HG03442 (cell line): ENCODE data around the gene VSTM4.

Experiments
- ATAC-seq: cut with Tn5 transposase; IDR thresholded peaks from one replicate; pipeline ENCODE4 v1.9.1; 2021; ENCODE audit warnings: mild to moderate bottlenecking, moderate library complexity; ENCODE audit not compliant: unreplicated experiment

VSTM4 gene

GRCh38 chr10:49072166-49072885 is 43.0 kb downstream of the VSTM4 start:
- no peak for ATAC-seq

GRCh38 chr10:49071160-49071761 is 44.1 kb downstream of the VSTM4 start:
- ATAC-seq: no peak

- ATAC-seq: no peak
Observed at GRCh38 chr10:49070701-49071100, 44.6 kb downstream of the VSTM4 start.

DNA sequence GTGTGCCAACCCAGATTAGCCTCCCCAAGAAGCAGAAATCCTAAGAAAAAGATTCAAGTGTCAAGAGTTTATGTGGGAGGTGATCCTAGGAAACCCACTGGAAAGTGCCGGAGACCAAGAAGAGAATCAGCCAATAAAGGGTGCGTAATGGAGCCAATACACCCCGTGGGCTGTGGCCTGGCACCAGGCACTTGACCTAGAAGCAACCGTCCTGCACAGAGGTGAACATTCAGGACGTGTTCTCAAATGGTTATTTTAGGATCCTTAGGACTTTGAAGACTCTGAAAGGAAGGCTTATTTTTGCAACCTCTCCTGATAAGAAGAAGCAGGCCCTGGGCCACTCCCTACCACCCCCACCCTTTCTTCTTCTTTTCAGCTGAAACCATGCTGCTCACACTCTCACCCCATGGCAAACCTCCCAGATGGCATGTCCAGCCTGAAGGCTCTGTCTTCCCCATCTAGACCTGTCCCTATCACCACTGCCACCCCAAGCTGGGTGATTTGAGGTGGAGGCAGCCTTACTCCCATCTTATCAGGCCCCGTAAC is 46.6 kb downstream of the VSTM4 start:
- ATAC-seq: no peak

DNA sequence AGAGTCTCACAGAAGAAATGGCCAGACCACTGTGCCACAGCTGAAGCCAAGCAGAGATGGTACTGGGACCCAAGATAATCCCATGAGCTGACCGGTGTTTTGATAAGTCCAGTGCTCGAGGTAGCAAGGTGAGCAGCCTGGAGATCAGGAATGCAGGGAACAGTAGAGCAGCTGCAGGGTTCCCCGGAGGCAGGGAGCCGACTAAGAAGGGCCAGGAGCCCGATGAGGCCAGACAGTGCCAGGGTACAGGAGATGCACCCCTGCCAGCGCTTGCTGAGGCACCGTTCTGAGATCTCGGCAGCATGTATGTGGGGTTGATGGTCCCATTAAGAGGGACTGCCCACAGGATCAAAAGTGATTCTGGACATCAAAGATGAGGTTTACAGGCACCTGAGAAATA is 47.1 kb downstream of the VSTM4 start:
- ATAC-seq: no peak

DNA sequence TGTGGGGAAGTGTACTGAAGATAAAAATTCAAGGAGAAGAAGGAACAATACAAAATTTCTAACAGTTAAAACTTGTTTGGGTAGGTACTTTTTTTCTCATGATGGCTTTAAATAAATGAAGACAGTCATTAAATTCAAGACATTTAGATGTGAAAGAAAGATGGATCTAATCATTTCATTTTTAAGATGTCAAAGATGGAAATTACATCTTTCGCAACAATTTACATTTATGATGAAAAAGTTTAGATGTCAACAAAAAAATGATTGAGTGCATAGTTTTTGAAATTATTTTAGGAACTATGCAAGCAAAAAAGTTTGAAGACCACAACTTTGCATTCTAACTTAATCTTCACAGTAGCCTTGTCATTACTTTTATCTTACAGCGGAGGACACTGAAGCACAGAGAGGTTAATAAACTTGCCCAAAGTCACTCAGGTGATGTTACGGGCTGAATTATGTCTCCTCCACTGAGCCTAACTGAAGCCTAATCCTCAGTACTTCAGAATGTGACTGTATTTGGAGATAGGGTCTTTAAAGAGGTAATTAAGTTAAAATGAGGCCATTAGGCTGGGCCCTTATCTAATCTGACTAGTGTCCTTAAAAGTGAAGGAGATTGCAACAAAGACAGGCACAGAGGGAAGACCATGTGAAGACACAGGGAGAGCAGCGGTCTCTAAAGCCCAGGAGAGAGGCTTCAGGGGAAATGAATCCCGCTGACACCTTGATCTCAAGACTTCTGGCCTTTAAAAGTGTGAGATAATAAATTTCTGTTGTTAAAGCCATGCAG is 48.2 kb downstream of the VSTM4 start:
- ATAC-seq: no peak

GRCh38 chr10:49062229-49062628 is 53.1 kb downstream of the VSTM4 start:
- no peak for ATAC-seq

DNA sequence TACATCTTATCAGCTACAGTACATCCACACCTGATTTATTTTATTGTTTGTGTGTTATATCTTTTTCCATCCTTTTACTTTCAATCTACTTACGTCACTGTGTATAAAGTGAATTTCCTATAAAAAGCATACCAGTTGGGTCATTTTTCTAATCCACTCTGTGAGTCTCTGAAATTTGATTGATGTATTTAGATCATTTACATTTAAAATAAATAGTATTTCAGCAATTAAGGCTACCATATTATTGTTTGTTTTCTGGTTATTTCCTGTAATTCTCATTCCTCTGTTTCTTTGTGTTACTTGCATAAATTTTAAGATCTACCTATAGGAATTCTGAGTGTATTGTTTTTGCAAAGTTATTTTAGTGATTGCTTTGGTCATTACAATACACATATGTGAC is 53.7 kb downstream of the VSTM4 start:
- no peak for ATAC-seq

- no peak for ATAC-seq
Observed at GRCh38 chr10:49058463-49059255, 56.7 kb downstream of the VSTM4 start.

DNA sequence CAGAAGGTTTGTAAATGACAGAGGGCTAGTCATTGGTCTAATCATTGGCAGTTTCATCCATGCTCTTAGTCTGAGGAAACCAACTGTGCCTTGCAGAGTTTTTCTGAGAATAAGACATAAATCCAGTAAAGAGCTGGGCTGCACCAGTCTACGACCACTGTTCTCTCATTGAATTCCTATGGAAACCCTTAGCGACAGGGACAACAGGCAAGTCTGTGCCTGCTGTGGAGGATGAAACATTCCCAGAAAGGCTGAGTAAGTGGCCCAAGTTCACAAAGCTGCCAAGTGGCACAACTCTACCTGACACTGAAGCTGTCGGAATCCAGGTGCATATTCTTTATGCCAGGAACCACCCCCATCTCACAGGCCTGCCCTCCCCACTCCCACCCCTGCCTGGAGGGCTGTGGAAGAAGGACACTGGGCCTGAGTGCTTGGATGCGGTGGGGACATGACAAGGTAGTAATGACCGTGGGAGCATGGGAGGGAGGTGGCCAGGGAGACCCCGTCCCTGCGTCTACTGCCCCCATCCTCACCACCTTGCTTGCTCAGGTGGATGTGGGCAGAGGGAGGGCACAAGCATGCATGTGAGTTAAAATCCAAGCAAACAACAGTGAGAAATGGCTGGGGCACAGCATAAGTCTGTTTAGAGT is 58.0 kb downstream of the VSTM4 start:
- ATAC-seq: no peak

DNA sequence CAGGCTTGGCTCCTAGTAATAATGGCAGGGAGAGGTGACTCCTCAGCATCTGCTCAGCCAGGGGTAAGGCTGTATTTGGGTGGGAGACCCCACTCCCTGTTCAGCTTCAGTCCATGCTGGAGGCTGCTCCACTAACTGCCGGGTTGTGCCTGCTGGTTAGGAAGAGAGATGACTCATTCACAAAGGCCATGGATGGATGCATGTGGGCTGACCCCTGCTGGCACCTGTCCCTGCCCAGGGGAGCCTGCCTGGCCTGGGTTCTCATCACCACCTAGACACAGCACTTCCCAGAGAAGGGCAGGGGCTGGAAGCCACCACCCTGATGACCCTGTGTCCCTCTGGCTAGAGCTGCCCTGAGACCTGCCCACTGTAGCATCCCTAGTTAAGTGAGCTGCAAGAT is 59.0 kb downstream of the VSTM4 start:
- no peak for ATAC-seq

DNA sequence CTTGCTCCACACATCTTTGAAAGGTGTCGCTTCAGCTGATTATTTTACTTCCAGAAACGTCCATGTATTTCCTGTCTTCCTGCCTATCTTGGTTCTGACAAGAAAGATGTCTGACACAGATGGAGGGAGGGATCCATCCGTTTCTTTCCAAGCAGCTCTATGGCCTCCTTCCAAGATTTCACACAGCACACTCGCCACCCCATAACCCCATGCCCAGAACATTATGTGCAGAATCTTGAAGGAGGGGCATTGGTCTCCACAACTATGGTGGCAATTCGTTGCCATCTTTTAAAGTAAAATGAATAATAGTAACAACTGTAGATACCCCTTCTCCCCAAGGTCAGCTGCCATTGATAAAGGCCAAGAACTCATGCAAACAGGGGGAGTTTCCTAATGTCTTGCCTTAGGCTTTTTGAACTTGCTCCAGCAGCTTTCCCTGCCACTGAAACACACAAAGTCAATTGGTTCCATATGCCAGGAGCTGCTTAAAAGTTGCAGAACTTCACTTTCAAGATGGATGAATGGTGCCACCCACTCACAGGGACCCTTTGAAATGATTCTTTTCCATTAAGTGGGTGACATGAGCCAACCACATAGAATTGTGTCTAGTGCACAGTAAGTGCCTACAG is 60.0 kb downstream of the VSTM4 start:
- ATAC-seq: no peak

GRCh38 chr10:49054753-49055152 is 60.6 kb downstream of the VSTM4 start:
- ATAC-seq: no peak

DNA sequence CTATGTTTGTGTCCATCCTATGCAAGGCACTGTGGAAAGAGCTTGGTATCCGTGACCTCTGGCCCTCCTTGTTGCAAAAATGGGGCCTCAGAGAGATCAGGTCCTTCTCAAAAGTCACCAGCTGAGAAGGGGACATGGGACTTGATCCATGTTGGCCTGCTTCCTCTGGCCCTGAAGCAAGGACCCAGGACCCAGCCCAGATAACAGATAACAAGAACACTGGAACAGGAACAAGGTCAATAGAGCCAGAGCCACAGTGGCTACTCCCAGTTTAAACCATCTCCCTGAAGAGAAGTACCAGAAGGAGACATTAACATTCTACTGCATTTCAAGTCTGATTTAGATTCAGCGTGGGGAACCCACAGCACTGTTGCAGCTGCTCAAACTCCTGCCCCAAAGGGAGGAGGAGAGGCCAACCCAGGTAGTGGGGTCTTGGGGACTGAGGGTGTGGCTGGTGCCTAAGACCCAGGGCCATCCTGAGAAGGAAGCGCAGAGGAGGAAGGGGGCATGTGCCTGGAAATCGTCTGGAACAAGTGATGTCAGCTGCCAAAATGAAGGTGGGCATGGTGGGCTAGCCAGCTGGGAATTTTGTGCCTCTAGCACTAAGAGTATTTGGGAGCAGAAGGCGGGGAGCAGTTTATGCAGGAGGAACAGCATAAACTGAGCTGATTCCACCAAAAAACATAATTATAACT is 61.2 kb downstream of the VSTM4 start:
- no peak for ATAC-seq

DNA sequence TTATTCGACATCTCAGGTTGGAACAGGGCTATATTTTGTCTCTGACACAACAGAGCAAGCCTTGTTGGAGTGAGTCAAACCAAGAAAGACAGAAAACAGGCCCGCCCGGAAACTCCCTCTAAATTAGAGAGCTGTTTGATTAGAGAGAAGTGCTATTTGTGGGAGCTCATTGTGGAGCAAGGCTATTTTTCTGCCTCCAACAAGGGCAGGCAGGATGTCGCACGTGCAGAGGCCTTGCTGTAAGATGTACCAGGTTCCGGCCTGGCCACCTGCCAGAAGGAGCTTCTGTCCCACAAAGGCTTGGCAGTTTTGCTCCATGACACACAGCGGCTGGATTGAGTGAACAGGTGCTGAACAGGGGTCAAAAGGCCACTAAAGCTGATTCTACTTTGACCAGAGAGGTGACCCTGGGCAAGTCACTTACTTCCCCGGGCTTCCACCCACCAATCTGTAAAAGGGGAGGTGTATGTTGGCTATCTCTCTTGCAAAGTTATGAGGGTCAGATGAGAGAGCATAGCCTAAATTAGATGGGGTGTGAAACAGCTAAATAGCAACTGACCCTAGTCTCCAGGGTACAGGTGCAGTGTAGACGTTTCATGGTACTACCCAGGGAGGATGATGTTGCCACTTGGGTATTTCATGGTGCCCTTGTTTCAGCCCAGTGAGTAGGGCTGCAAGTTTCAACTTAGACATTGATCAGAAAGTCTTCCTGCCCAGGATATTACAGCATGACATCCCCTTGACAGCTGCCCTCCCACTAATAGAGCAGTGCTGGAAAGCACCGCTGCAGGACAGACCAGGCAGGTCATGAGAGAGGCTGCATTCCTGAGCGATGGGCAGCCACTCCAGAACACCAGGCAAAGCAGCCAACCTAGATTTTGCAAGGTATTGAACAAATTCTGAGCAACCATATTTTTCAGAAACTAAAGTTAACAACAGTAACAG is 62.0 kb downstream of the VSTM4 start:
- ATAC-seq: peak; percentile 75

DNA sequence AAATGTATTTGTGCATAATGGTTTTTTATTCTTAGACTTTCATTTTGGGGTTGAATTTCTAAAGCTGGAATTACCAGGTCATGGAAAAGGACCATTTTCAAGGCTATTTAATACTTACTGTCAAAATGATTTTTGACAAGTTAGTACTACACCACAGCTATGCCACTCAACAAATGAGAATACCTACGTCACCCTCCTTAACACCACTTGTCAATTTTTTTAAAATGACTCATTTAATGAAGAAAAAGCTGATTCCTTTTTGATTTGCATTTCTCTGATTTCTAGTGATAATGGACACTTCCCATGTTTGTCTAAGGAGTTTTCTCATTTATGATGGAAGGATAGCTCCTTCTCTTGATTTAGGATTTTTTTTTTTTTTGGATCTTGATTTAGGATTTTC is 63.3 kb downstream of the VSTM4 start:
- ATAC-seq: no peak

DNA sequence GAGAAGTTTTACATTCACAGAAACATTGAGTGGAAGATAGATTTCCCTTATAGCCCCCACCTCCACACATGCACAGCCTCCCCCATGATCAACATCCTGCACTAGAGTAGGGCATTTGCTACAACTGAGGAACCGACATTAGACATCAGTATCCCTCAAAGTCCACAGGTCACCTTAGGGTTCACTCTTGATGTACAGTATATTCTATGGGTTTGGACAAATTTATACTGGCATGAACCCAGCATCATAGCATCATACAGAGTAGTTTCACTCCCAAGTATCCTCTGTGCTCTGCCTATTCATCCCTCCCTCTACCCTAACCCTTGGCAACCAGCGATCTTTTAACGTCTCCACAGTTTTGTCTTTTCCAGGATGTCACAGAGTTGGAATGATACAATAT is 64.4 kb downstream of the VSTM4 start:
- ATAC-seq: no peak

DNA sequence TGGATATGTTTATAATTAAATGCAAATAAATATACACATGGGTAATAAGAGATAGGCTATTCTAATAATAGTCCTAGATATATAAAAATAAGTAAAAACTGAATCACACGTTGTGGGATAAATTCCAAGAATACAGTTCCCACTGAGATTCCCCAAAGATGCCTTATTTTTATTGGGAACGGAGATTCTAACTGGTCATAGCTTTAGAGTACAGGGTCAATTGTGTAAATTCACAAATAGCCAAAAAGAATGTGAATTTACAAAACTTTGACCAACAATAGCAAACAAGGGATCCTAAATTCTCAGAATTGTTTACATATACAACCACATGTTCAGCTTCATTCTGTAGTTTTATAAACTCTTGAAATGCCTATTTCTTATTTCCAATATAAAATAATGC is 65.0 kb downstream of the VSTM4 start:
- ATAC-seq: no peak
